Effector memory CD8-positive, alpha-beta T cell (primary cell): ENCODE results near the gene SLITRK2.

ENCODE experiments used
- ATAC-seq: fragments of 150-1000 bp; cut with Tn5 transposase; replicated peaks from 2 replicates; pipeline ENCODE4 v1.10.0; 2021; ENCODE audit warnings: mild to moderate bottlenecking, moderate library complexity
- DNase-seq, 3 experiments: peaks; one replicate each; pipeline ENCODE4 v3.0.0; 2021
- H3K27ac Mint-ChIP-seq, 2 donors: one replicate each; pipeline ENCODE4 v1.8.0; 2022; ENCODE audit warnings: mild to moderate bottlenecking in 2 of 2, mixed read lengths in 2 of 2, moderate library complexity in 2 of 2
- H3K27me3 Mint-ChIP-seq, 2 donors: one replicate each; pipeline ENCODE4 v1.8.0; 2022; ENCODE audit warnings: mixed read lengths in 2 of 2
- H3K36me3 Mint-ChIP-seq: one replicate; pipeline ENCODE4 v1.8.0; 2022; ENCODE audit warnings: mild to moderate bottlenecking, moderate library complexity, mixed read lengths; ENCODE audit not compliant: insufficient read depth
- H3K4me1 Mint-ChIP-seq, 2 donors: one replicate each; pipeline ENCODE4 v1.8.0; 2022; ENCODE audit warnings: low read depth in 2 of 2, mixed read lengths in 2 of 2
- H3K4me3 Mint-ChIP-seq, 2 donors: one replicate each; pipeline ENCODE4 v1.8.0; 2022; ENCODE audit warnings: mild to moderate bottlenecking in 2 of 2, mixed read lengths in 2 of 2, moderate library complexity in 2 of 2
- H3K9me3 Mint-ChIP-seq, 2 donors: one replicate each; pipeline ENCODE4 v1.8.0; 2022; ENCODE audit warnings: mixed read lengths in 2 of 2
- total RNA-seq, 9 experiments: gene quantifications; one replicate each; lab custom pipeline; 2026; lab: John Stamatoyannopoulos, UW

SLITRK2 gene, protein sequence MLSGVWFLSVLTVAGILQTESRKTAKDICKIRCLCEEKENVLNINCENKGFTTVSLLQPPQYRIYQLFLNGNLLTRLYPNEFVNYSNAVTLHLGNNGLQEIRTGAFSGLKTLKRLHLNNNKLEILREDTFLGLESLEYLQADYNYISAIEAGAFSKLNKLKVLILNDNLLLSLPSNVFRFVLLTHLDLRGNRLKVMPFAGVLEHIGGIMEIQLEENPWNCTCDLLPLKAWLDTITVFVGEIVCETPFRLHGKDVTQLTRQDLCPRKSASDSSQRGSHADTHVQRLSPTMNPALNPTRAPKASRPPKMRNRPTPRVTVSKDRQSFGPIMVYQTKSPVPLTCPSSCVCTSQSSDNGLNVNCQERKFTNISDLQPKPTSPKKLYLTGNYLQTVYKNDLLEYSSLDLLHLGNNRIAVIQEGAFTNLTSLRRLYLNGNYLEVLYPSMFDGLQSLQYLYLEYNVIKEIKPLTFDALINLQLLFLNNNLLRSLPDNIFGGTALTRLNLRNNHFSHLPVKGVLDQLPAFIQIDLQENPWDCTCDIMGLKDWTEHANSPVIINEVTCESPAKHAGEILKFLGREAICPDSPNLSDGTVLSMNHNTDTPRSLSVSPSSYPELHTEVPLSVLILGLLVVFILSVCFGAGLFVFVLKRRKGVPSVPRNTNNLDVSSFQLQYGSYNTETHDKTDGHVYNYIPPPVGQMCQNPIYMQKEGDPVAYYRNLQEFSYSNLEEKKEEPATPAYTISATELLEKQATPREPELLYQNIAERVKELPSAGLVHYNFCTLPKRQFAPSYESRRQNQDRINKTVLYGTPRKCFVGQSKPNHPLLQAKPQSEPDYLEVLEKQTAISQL
- 0 to 0.11 (median 0) reads per million in 9 experiments for total RNA-seq

DNA sequence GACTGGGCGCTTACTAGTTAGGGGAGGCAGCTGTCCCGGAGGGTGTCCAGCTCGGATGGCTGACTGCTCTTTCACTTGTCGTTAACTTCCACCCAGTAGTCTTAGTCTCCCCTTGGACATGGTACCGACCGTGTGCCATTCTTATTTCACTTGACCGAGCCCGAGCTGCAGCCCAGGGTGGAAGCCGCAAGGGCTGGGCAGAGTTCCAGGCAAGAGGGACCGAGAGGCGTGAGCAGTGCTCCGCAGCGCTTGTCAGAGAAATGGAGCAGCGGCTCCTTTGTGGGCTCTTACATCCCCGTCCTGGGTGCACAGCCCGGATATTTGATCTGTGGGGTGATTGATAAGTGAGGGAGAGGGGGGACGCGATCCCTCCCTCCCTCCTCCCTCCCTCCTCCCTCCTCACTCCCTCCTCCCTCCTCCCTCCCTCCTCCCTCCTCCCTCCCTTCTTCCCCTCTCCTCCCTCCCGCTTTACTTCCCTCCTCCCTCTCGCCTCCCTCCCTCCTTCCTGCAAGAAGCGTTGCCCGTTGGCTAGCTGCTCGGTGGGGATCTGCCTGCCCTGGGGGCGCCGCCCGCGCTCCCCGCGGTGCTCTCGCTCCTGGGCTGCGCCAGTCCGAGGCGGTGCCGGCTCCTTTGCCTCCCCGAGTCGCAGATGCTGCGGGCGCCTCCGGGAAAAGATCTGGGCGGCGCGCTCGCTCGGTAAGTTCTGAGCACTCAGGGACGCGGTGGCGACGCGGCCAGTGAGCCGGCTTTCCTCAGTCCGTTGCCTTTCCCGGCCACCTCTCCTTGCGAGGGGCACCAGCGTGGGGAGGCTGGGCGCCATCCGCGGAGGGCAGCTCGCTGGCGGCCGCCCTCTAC lies at the start of gene SLITRK2:
Gene SLITRK2, plus strand, starts transcription at position 499 of the 855 bp plus-strand sequence. CDS start 4,597 bp downstream, outside the sequence.
- DNase-seq (no peak), ATAC-seq (no peak)
- Mint-ChIP-seq H3K4me3 (no peak within 1 kb of the TSS), H3K36me3 (peaks cover 3% of the 10 kb centered on the region), H3K4me1 (no peaks in the 10 kb centered on the region), H3K27me3 (peaks cover 0 to 39% of the 10 kb centered on the region in 2 donors), H3K27ac (no peak within 1 kb of the TSS), H3K9me3 (peaks cover 0 to 4% of the 10 kb centered on the region in 2 donors)

DNA sequence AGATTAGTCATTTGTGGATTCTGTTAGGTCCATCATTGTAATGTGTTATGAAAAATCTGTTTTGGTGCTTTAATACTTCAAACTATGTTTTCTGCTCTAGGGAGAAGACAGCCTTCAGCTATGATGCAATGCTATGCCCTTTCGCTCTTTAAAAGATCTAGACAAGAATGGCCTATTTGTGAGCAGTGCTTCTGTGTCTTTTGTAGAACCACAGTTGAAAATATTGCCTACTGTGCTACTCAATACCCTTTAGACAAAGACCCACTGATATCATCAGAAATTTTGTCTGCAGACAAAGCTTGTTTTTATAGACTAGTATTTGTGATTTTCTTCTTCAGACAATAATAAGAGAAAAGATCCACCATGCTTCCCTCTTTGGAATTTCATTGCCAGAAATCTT lies 44.6 kb upstream of the SLITRK2 start:
- Mint-ChIP-seq H3K9me3 (peaks cover 0 to 7% of the 10 kb centered on the region in 2 donors), H3K4me1 (no peaks in the 10 kb centered on the region), H3K27ac (no peak overlapping the region), H3K36me3 (no peaks in the 10 kb centered on the region), H3K4me3 (no peak overlapping the region), H3K27me3 (no peaks in the 10 kb centered on the region)
- DNase-seq, result no peak
- no peak for ATAC-seq

DNA sequence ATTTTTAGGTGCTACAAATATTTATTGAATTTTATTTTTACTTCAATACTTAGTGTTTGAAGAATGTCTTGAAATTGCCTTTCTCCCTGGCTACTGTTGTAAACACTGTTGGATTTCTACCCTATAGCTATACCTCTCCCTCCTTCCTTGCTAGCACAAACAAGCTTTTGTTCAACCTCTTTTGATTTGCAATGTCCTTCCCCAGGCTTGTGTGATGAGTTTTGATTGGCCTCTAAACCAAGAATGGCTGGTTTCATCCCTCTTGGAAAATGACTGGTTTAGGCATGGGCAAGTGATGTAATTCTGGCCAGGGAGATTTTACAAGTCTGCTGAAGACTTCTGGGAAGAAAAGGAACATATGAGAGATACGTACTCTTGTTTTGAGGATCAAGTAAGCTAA lies 25.3 kb upstream of the SLITRK2 start:
- Mint-ChIP-seq H3K4me1 (no peaks in the 10 kb centered on the region), H3K36me3 (no peaks in the 10 kb centered on the region), H3K27me3 (no peaks in the 10 kb centered on the region), H3K9me3 (peaks cover 0 to 2% of the 10 kb centered on the region in 2 donors), H3K4me3 (no peak overlapping the region), H3K27ac (no peak overlapping the region)
- DNase-seq, result no peak
- ATAC-seq, result no peak

DNA sequence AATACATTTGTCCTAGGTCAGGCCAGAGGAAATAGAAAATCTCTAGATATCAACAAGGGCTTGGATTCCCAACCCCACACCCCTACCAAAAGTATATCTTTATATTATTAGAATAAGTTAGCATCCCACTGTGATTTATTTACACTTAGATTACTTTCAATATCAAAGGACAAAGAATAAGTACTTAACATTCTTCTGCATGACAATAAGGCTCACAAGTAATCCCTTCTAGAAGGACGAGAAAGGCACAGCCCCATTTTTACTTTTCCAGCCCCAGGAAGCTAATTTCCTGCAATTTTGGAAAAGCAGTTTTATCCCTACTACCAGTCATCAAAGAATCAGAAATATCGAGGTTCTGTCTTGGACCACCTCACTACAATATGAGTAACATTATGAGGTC lies 14.1 kb upstream of the SLITRK2 start:
- no peaks in the 10 kb centered on the region for H3K36me3 Mint-ChIP-seq
- H3K27ac Mint-ChIP-seq, result no peak overlapping the region
- peaks cover 0 to 2% of the 10 kb centered on the region in 2 donors for H3K9me3 Mint-ChIP-seq
- no peaks in the 10 kb centered on the region for H3K27me3 Mint-ChIP-seq
- no peaks in the 10 kb centered on the region for H3K4me1 Mint-ChIP-seq
- H3K4me3 Mint-ChIP-seq, result no peak overlapping the region
- no peak for DNase-seq
- no peak for ATAC-seq

DNA sequence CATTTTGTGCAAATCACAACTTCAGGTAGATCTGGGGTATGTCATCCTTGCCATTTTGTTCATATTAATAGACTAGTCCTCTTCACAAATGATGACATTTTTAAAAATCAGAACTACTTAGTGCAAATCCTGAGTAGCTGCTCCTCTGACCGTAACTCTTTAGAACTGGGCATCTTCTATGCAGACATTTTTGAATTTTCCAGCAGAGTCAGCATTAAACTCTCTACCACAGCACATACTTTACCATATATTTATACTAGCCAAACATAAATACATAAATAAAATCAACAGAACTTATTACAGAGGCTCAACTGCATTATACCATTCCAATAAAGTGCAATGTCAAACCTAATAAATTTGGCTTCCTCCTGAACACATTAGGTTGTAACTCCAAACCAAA lies 4.5 kb upstream of the SLITRK2 start:
- no peaks in the 10 kb centered on the region for H3K4me1 Mint-ChIP-seq
- H3K9me3 Mint-ChIP-seq, result peaks cover 0 to 4% of the 10 kb centered on the region in 2 donors
- ATAC-seq, result no peak

DNA sequence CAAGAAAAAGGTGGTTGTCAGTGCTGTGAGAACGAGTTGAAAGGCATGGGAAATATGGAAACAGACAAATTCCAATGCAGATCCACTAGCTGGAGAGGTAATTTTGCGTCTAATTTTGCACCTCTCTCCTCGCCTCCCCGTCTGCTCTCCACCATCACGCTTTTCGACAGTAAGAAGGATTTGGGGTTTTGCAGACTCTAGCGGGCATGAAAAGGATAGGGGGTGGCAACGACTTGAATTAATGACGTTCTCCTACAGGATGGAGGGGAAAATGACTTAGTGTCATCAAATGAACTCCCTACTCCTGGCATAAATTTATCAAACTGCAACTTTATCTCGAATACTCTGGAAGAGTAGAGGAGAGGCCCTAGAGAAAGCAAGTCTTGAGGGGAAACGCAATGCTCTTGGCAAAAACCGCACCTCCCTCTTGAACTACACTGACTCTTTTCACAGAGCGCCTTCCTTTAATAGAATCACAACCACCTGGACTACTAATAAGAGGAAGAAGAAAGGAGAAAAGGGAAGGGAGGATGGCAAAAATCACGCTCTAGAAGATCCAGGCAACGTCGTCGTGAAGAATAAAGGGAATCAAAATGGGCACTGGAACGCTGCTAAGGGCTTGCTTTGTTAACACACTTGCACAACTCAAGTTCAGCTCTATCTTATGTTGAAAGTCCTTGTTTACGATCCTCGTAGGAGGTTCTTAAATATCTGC lies 871 bp upstream of the SLITRK2 start:
- DNase-seq (no peak), ATAC-seq (no peak)
- H3K9me3 Mint-ChIP-seq, result peaks cover 0 to 4% of the 10 kb centered on the region in 2 donors
- no peaks in the 10 kb centered on the region for H3K4me1 Mint-ChIP-seq
- H3K36me3 Mint-ChIP-seq, result no peaks in the 10 kb centered on the region
- H3K27me3 Mint-ChIP-seq, result peaks cover 0 to 33% of the 10 kb centered on the region in 2 donors
- H3K4me3 Mint-ChIP-seq, result no peak overlapping the region
- no peak overlapping the region for H3K27ac Mint-ChIP-seq

More for the DNA sequence above, 4.5 kb upstream of the SLITRK2 start:
- Mint-ChIP-seq H3K36me3 (no peaks in the 10 kb centered on the region), H3K4me3 (no peak overlapping the region), H3K27me3 (peaks cover 0 to 11% of the 10 kb centered on the region in 2 donors), H3K27ac (no peak overlapping the region)
- DNase-seq, result no peak

DNA sequence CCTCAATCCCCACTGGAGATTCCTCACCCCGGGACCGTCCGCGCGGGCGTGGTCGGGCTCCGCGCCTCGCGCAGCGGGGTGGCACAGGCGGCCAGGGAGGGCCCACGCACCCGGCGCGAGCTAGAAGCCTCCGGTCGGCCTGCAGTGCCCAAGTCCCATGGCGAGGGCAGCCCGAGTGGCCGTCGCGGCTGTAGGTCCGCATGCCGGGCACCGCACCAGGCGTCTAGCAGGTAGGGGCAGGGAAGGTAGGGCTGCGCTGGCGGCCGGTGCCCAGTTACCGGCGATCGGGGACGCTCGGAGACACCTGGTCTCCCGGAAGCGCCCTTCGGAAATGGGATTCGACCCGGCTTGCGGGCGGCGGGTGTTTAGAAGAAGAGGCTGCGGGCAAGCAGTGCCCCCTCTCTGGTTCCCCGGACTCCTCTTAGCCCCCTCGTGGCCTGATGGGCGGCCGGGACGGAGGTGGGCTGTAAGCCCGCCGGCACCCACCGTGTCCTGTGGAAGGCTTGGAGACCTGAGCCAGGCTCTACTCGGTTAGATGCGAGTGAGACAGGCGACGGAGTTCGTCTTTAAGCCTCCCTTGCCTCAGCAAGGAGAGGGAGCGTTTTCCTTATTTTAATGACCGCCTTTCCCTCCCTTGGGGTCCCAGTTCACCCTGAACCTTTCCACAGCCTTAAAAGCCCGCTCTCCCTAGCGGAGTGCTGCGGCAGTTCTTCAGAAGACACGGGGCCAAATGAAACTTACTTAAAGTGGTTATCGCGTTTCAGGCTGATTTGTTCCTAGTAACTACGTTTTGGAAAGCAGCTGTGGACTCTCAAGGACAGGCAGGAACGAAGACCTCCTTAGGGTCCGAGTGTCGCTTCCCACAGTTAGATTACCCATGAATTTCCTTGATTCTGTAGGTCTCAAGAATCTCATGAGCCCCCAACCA lies 821 bp downstream of the SLITRK2 start:
- no peak overlapping the region for H3K27ac Mint-ChIP-seq
- H3K27me3 Mint-ChIP-seq, result peaks cover 0 to 39% of the 10 kb centered on the region in 2 donors
- no peak overlapping the region for H3K4me3 Mint-ChIP-seq
- peaks cover 3% of the 10 kb centered on the region for H3K36me3 Mint-ChIP-seq
- DNase-seq (no peak), ATAC-seq (no peak)
- H3K4me1 Mint-ChIP-seq, result no peaks in the 10 kb centered on the region
- peaks cover 0 to 4% of the 10 kb centered on the region in 2 donors for H3K9me3 Mint-ChIP-seq

DNA sequence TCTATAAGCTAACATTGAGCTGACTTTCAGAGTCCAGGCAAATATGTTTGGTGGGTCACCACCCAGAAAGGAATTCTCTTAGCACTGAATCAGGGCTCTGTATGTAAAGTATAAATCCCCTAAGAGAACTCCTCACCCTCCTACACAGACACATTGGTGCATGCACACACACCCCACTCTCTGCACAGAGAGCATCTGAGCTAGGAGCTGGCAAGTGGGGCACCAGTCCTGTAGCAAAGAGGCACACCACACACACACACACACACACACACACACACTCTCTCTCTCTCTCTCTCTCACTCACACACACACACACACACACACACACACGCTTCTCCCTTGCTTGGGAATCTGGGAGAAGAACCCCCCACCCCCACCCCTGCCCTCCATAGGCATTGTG lies 3.2 kb downstream of the SLITRK2 start:
- no peak overlapping the region for H3K27ac Mint-ChIP-seq
- H3K4me3 Mint-ChIP-seq, result no peak overlapping the region
- ATAC-seq (no peak), DNase-seq (no peak)
- peaks cover 0 to 39% of the 10 kb centered on the region in 2 donors for H3K27me3 Mint-ChIP-seq
- H3K9me3 Mint-ChIP-seq, result peaks cover 0 to 4% of the 10 kb centered on the region in 2 donors
- H3K36me3 Mint-ChIP-seq, result peaks cover 3% of the 10 kb centered on the region
- no peaks in the 10 kb centered on the region for H3K4me1 Mint-ChIP-seq

DNA sequence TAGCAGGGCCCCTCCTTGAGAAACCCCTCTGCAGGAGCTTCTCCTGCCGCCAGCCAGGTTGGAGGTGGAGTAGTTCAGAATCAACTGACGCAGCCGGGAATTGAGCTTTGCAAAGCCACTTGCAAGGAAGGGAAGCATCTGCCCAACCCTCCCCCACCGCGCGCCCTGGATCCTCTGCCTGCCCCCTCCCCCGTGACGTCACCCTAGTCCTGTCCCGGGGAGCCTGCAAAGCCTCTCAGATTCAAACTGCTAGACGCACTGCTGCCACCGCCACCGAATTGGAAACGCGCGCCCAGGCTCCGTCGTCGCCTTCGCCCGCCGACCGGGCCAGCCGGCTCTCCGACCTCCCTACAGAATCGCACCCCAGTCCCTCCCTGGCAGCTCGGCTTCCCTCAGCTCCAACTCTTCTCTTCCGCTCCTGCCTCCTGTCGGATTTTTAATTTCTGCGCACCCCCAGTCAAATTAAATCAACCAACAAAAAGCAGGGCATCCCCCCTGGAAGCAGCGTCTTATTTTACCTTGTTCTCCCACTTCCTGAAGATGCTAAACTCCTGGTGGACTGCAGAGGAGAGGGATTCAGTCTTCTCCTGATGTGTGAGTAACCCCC lies 3.8 kb downstream of the SLITRK2 start:
- Mint-ChIP-seq H3K9me3 (peaks cover 0 to 4% of the 10 kb centered on the region in 2 donors), H3K27ac (no peak overlapping the region), H3K4me1 (no peaks in the 10 kb centered on the region), H3K4me3 (no peak overlapping the region), H3K27me3 (peaks cover 0 to 37% of the 10 kb centered on the region in 2 donors), H3K36me3 (peaks cover 3% of the 10 kb centered on the region)
- DNase-seq (no peak), ATAC-seq (no peak)

DNA sequence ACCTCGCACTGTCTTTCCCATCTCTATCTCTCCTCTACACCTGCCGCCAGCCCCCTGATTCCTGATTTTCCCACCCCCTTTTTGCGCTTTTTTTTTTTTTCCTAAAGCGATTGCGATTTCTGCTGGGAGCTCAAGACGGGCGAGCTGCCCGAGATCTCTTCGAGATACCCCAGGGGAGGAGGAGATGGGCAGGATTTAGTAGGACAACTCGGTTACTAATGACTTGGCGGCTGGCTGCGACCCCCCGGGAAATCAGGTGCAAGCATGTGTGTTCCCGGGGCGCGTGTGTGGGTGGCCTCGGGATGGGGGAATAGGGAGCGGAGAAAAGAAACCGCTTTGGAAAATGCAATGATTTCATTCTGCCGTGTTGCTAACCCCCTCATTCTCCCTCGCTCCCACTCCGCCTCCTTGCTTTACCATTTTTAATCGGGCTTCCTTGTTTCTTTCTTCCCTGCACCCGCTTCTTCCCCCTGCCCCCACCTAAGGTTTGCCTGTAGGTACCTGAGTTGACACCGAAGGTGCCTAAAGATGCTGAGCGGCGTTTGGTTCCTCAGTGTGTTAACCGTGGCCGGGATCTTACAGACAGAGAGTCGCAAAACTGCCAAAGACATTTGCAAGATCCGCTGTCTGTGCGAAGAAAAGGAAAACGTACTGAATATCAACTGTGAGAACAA lies 4.4 kb downstream of the SLITRK2 start:
- peaks cover 0 to 2% of the 10 kb centered on the region in 2 donors for H3K9me3 Mint-ChIP-seq
- no peak overlapping the region for H3K27ac Mint-ChIP-seq
- ATAC-seq (no peak), DNase-seq (no peak)
- H3K36me3 Mint-ChIP-seq, result peaks cover 3% of the 10 kb centered on the region
- peaks cover 0 to 31% of the 10 kb centered on the region in 2 donors for H3K27me3 Mint-ChIP-seq
- no peaks in the 10 kb centered on the region for H3K4me1 Mint-ChIP-seq
- no peak overlapping the region for H3K4me3 Mint-ChIP-seq

DNA sequence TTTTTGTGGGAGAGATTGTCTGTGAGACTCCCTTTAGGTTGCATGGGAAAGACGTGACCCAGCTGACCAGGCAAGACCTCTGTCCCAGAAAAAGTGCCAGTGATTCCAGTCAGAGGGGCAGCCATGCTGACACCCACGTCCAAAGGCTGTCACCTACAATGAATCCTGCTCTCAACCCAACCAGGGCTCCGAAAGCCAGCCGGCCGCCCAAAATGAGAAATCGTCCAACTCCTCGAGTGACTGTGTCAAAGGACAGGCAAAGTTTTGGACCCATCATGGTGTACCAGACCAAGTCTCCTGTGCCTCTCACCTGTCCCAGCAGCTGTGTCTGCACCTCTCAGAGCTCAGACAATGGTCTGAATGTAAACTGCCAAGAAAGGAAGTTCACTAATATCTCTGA lies 5.5 kb downstream of the SLITRK2 start:
- ATAC-seq (no peak), DNase-seq (no peak)
- peaks cover 0 to 28% of the 10 kb centered on the region in 2 donors for H3K27me3 Mint-ChIP-seq
- peaks cover 3% of the 10 kb centered on the region for H3K36me3 Mint-ChIP-seq
- no peak overlapping the region for H3K27ac Mint-ChIP-seq
- peaks cover 0 to 2% of the 10 kb centered on the region in 2 donors for H3K9me3 Mint-ChIP-seq
- no peak overlapping the region for H3K4me3 Mint-ChIP-seq
- no peaks in the 10 kb centered on the region for H3K4me1 Mint-ChIP-seq
